ENCODE data around the gene CMTM3. TPM values are rescaled to one million over a fixed set of nuclear protein-coding genes. Genes with fewer than 3 reads are reported as not detected.
"Not testable (repeated sequence)": the region's sequence is repeated elsewhere in the genome, so short reads cannot be mapped to it uniquely, and the experiment has no call there.

CMTM3 gene
- total and polyA plus RNA-seq, 5 experiments from 2014 or later, result 55.2 to 81.3 (median 76.1) TPM

- no peak for ATAC-seq
- no peaks in the 10 kb centered on the region for H3K36me3 Mint-ChIP-seq
- no peak for DNase-seq
Measured at GRCh38 chr16:66661210-66661560, 56.7 kb downstream of the CMTM3 start.

DNA sequence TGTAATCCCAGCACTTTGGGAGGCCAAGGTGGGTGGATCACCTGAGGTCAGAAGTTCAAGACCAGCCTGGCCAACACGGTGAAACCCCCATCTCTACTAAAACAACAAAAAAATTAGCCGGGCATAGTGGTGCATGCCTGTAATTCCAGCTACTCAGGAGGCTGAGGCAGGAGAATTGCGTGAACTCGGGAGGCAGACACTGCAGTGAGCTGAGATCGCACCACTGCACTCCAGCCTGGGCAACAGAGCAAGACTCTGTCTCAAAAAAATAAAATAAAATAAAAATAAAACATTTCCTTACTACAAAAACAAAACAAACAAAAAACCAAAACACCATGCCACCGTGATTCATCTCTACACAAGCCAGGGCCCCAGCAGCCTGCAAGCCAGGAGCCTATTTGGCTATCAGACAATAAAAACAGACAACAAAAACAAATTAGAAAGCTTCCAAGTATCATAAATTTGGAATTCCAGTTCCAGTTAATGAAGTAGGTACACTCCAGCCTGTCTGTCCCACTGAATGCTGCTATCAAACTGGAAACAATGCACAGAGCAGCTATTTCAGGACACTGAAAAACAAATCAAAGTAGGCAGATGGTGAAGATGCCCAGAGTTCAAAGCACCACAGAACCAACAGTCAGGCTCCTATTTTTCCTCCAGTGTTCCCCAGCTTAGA is 57.3 kb downstream of the CMTM3 start:
- DNase-seq, ATAC-seq, H3K4me3 Mint-ChIP-seq, H3K9me3 Mint-ChIP-seq, H3K27ac Mint-ChIP-seq, POLR2A ChIA-PET, H3K4me1 Mint-ChIP-seq, H3K36me3 Mint-ChIP-seq: not testable (repeated sequence)
- H3K27me3 Mint-ChIP-seq, result peaks cover 0 to 11% (median under 1%) of the 10 kb centered on the region in 5 donors

More at GRCh38 chr16:66661210-66661560, 56.7 kb downstream of the CMTM3 start:
- Mint-ChIP-seq H3K27me3 (peaks cover 0 to 13% (median 4%) of the 10 kb centered on the region in 5 donors), H3K4me3 (no peak overlapping the region), H3K9me3 (no peaks in the 10 kb centered on the region), H3K27ac (no peak overlapping the region), H3K4me1 (peaks cover 2 to 7% (median 5%) of the 10 kb centered on the region in 4 donors)
- POLR2A ChIA-PET, result no interaction called here

GRCh38 chr16:66662445-66663194 is 58.1 kb downstream of the CMTM3 start:
- no peak for ATAC-seq
- no peaks in the 10 kb centered on the region for H3K9me3 Mint-ChIP-seq

More at GRCh38 chr16:66662445-66663194, 58.1 kb downstream of the CMTM3 start:
- H3K36me3 Mint-ChIP-seq, result no peaks in the 10 kb centered on the region
- DNase-seq, result no peak
- H3K4me3 Mint-ChIP-seq, result no peak overlapping the region
- peaks cover 0 to 11% (median 0%) of the 10 kb centered on the region in 5 donors for H3K27me3 Mint-ChIP-seq
- POLR2A ChIA-PET, result no interaction called here
- peaks cover 2 to 7% (median 5%) of the 10 kb centered on the region in 4 donors for H3K4me1 Mint-ChIP-seq
- no peak overlapping the region for H3K27ac Mint-ChIP-seq

Other genes starting within 250 kb of the CMTM3 start
- not detected for gene CDH5, start 238.0 kb upstream of the CMTM3 start, total RNA-seq
- not detected for gene CDH5, start 238.0 kb upstream of the CMTM3 start, polyA plus RNA-seq
- not detected for gene BEAN1, start 177.4 kb upstream of the CMTM3 start, total RNA-seq
- not detected for gene BEAN1, start 177.4 kb upstream of the CMTM3 start, polyA plus RNA-seq
- 1 to 10 TPM; 6.8 to 8.7 TPM for gene TK2, start 54.6 kb upstream of the CMTM3 start, total RNA-seq
- gene TK2, start 54.6 kb upstream of the CMTM3 start, polyA plus RNA-seq, result 1 to 10 TPM; 1.9 to 4.0 (median 2.5) TPM
- gene CKLF, start 52.1 kb upstream of the CMTM3 start, total RNA-seq, result 10 to 100 TPM; 43.1 to 44.4 TPM
- 100 to 1,000 TPM in 2 of 3 donors, 10 to 100 TPM in 1; 99.6 to 179 (median 111) TPM for gene CKLF, start 52.1 kb upstream of the CMTM3 start, polyA plus RNA-seq
- gene CMTM1, start 38.3 kb upstream of the CMTM3 start, total RNA-seq, result 1 to 10 TPM; 3.5 to 3.9 TPM
- under 1 TPM in 2 of 3 donors, not detected in 1; 0.48 to 0.50 TPM for gene CMTM1, start 38.3 kb upstream of the CMTM3 start, polyA plus RNA-seq
- under 1 TPM in 1 of 2 experiments, not detected in 1; 0.58 TPM for gene CMTM2, start 25.2 kb upstream of the CMTM3 start, total RNA-seq
- gene CMTM2, start 25.2 kb upstream of the CMTM3 start, polyA plus RNA-seq, result under 1 TPM in 1 of 3 donors, not detected in 2; 0.18 TPM
- 1 to 10 TPM; 2.0 to 3.1 TPM for gene CMTM4, start 92.0 kb downstream of the CMTM3 start, total RNA-seq
- gene CMTM4, start 92.0 kb downstream of the CMTM3 start, polyA plus RNA-seq, result under 1 TPM in 2 of 3 donors, not detected in 1; 0.15 to 0.26 TPM
- 10 to 100 TPM; 89.2 to 95.2 TPM for gene DYNC1LI2, start 146.9 kb downstream of the CMTM3 start, total RNA-seq
- 10 to 100 TPM; 25.7 to 37.3 (median 27.3) TPM for gene DYNC1LI2, start 146.9 kb downstream of the CMTM3 start, polyA plus RNA-seq
- gene TERB1, start 196.9 kb downstream of the CMTM3 start, total RNA-seq, result under 1 TPM; 0.25 to 0.81 TPM
- gene TERB1, start 196.9 kb downstream of the CMTM3 start, polyA plus RNA-seq, result not detected
- gene NAE1, start 226.3 kb downstream of the CMTM3 start, total RNA-seq, result 100 to 1,000 TPM; 103 to 113 TPM
- gene NAE1, start 226.3 kb downstream of the CMTM3 start, polyA plus RNA-seq, result 100 to 1,000 TPM in 1 of 3 donors, 10 to 100 TPM in 2; 84.7 to 107 (median 95.7) TPM
- not detected for gene CA7, start 239.7 kb downstream of the CMTM3 start, total RNA-seq
- not detected for gene CA7, start 239.7 kb downstream of the CMTM3 start, polyA plus RNA-seq

Measured in naive thymus-derived CD8-positive, alpha-beta T cell (primary cell).